CD4-positive, alpha-beta T cell treated with Interleukin-2 at 100 ng/mL for 4 hours (primary cell): ENCODE results near the gene MYOT.

Experiments used
- DNase-seq: peaks from one replicate; pipeline ENCODE4 v3.0.0-alpha.2; 2020; ENCODE audit warnings: low spot score

MYOT gene

DNA sequence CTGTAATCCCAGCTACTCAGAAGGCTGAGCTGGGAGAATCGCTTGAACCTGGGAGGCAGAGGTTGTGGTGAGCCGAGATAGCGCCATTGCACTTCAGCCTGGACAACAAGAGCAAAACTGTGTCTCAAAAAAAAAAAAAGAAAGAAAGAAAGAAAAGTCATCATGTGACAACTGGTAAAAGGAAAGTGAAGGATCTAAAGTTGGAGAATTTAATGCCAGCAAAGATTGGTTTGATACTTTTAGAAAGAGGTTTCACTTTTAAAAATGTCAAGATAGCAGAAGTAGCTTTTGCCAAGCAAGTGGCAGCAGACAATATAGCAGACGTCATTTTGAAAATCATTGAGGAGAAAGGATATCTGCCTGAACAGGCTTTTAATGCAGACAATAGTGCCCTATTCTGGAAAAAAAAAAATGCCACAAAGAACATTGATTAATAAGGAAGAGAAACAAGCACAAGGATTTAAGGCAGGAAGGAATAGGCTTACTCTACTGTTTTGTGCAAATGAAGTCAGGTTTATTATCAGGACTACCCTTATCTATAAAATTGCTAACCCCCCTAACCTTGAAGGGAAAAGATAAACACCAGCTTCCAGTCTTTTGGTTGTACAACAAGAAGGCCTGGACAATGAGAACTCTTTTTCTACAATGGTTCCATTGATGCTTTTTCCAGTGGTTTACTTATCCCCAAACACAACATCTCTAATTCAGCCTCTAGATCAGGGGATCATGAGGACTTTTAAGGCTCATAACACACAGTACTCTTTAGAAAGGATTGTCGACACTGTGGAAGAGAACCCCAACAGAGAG, 33.6 kb downstream of the MYOT start:
- no peak for DNase-seq

DNA sequence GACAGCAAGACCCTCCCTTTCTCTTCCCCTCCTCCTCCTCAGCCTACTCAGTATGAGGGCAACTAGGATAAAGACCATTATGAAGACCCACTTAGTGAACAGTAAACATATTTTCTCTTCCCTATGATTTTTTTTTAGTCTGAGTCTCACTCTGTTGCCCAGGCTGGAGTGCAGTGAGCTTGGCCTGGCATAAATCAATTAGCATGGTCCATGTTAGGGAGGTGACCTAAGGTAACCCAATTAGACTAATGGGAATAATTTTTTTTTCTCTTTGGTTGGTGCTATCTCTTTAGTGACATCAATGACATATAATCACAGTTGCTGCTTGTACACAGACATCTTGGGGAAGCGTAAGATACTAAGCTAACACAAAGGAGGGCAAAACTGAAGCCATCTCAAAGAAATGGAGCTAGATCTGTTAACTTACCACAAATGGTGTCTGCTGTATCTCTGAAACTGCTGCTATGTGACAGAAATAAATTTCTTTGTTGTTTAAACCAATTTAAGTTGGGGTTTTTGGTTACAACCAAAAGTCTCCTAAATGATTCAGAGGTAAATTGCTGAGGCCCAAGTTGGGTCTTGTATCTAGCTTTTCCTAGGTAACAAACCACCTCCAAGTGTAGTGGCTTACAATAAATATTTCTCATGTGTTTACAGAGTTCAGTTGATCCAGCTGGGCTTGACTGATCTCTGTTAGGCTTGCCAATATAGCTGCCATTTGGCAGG, 34.9 kb downstream of the MYOT start:
- no peak for DNase-seq

GRCh38 chr5:137914758-137915157, 47.1 kb downstream of the MYOT start:
- DNase-seq = no peak

DNA sequence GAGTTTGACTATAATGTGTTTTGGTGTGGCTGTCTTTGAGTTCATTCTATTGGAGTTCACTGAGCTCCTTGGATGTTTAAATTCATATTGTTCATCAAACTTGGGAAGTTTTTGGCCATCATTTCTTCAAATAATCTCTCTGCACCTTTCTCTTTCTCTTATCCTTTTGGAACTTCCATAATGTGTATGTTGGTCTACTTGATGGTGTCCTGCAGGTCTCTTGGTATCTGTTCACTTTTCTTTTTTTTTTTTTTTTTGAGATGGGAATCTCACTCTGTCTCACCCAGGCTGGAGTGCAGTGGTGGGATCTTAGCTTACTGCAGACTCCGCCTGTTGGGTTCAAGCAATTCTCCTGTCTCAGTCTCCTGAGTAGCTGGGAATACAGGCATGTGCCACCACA, 49.3 kb downstream of the MYOT start:
- DNase-seq = no peak

DNA sequence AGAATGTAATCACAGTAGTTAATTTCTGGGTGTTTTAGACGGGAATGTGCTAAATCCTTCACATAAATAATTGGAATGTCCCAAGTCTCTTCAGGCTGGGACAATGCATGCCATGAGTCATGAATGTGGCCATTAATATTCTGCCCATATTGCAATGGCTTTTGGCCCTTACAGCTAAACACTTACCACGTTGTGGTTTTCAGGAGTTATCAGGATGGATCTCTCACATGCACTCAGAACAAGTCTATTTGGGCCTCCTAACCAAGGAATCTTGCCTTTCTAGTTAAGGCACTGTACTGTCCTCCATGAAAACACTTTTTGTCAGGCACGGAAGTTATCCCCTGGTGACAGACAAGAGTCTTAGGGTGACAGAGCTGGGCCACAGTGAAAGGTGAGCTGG, 54.3 kb downstream of the MYOT start:
- DNase-seq = no peak

- DNase-seq = no peak
Observed at GRCh38 chr5:137923856-137924255, 56.2 kb downstream of the MYOT start.

DNA sequence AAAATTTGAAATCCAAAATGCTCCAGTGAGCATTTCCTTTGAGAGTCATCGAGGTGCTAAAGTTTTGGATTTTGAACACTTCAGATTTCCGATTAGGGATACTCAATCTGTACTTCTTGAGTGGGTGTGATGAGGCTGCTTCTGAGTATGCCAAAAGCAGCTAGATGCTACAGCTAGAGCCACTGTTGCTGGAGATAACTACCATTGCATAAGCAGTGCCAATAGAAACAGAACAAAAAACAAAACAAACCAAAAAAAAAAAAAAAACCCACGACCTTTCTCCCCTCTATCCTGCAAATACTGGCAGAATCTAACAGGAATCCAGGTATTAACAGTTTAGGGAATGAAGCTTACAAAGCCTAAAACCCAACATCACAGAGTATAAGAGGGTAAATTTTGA, 65.1 kb downstream of the MYOT start:
- no peak for DNase-seq

GRCh38 chr5:137933491-137933911, 65.8 kb downstream of the MYOT start:
- DNase-seq = no peak

GRCh38 chr5:137935190-137935589, 67.5 kb downstream of the MYOT start:
- no peak for DNase-seq

DNA sequence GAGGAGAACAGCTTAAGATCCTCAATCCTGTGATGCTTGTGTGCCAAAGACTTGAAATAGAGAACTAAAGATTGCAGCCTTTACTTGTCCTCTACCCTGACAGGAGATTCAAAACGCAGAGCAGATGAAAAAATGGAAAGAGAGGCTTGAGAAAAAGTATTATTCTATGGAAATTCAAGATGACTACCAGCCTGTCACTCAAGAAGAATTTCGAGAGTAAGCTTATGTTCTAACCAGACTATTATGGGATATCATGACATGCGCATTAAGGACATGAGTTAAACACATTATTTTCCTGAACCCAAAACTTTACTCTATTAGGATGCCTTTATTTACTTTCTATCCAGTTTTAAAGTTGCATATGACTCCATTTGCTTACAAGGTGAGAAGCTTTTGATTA, 68.0 kb downstream of the MYOT start:
- no peak for DNase-seq
